Mesothelial cell of epicardium (in vitro differentiated cells): ENCODE data around the gene MAP1LC3B2. TPM values are rescaled to one million over a fixed set of nuclear protein-coding genes. Genes with fewer than 3 reads are reported as not detected.

ENCODE experiments used
- DNase-seq, 2 experiments: peaks; one replicate each; pipeline ENCODE4 v3.0.0; 2021; ENCODE audit warnings: low spot score in 2 of 2; ENCODE audit not compliant: unreplicated experiment in 2 of 2
- H3K27ac Mint-ChIP-seq: 2 replicates; pipeline ENCODE4 v1.8.0; 2021; ENCODE audit warnings: mixed read lengths
- H3K27me3 Mint-ChIP-seq: 2 replicates; pipeline ENCODE4 v1.8.0; 2021; ENCODE audit warnings: low read depth, mixed read lengths
- H3K36me3 Mint-ChIP-seq: 2 replicates; pipeline ENCODE4 v1.8.0; 2021; ENCODE audit warnings: mixed read lengths
- H3K4me1 Mint-ChIP-seq: 2 replicates; pipeline ENCODE4 v1.8.0; 2021; ENCODE audit warnings: mixed read lengths
- H3K4me3 Mint-ChIP-seq: 2 replicates; pipeline ENCODE4 v1.8.0; 2021; ENCODE audit warnings: mild to moderate bottlenecking, moderate library complexity, mixed read lengths
- H3K9me3 Mint-ChIP-seq: 2 replicates; pipeline ENCODE4 v1.8.0; 2021; ENCODE audit warnings: mixed read lengths
- CTCF ChIP-seq: fragments of 200-600 bp; sonication (generic); IDR thresholded peaks from one replicate; pipeline ENCODE4 v1.5.0; 2021; ENCODE audit warnings: antibody characterized with exemption; ENCODE audit not compliant: unreplicated experiment
- total RNA-seq: library from RNA; stranded (reverse); gene quantifications from 3 replicates; pipeline ENCODE4 v1.2.1, GENCODE V29; 2021

MAP1LC3B2 gene
- total RNA-seq, 1 donor from 2014 or later = 4.5 TPM

DNA sequence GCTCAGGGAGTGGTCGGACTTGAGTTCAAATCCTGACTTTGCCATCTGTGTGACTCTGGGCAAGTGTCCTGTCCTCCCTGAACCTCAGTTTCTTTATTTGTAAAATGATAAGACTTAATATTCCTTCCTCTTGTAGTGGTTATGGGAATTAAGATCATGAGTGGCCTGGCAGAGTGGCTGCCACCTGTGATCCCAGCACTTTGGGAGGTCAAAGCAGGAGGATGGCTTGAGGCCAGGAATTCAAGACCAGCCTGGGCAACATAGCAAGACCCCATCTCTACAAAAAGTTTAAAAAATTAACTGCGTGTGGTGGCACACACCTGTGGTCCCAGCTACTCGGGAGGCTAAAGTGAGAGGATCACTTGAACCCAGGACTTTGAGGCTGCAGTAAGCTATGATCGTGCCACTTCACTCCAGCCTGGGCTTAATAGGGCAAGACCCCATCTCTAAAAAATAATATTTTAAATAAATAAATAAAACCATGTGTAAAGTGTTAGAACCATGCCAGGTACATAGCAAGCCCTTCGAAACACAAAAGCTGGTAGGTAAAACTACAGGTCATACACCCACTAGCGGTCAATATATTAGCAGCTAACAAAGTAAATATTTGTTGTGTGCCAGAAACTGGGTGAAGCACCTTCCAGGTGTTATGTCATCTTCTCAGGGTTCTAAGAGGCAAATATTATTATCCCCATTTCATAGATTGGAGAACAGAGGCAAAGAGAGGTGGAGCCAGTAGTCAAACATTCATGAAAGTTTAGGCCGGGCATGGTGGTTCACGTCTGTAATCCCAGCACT is 17.4 kb upstream of the MAP1LC3B2 start:
- TF ChIP-seq CTCF = no peak

GRCh38 chr12:116542345-116542956 is 16.7 kb upstream of the MAP1LC3B2 start:
- H3K4me1 Mint-ChIP-seq = peaks cover 38% of the 10 kb centered on the region
- no peaks in the 10 kb centered on the region for H3K36me3 Mint-ChIP-seq
- no peak for TF ChIP-seq CTCF
- no peak overlapping the region for H3K27ac Mint-ChIP-seq
- H3K4me3 Mint-ChIP-seq = no peak overlapping the region
- no peak for DNase-seq
- no peaks in the 10 kb centered on the region for H3K9me3 Mint-ChIP-seq
- H3K27me3 Mint-ChIP-seq = no peaks in the 10 kb centered on the region

More for the DNA sequence above, 17.4 kb upstream of the MAP1LC3B2 start:
- H3K27ac Mint-ChIP-seq = no peak overlapping the region
- H3K4me1 Mint-ChIP-seq = peaks cover 38% of the 10 kb centered on the region
- no peaks in the 10 kb centered on the region for H3K36me3 Mint-ChIP-seq
- H3K4me3 Mint-ChIP-seq = no peak overlapping the region
- H3K9me3 Mint-ChIP-seq = no peaks in the 10 kb centered on the region
- no peaks in the 10 kb centered on the region for H3K27me3 Mint-ChIP-seq
- DNase-seq = no peak

DNA sequence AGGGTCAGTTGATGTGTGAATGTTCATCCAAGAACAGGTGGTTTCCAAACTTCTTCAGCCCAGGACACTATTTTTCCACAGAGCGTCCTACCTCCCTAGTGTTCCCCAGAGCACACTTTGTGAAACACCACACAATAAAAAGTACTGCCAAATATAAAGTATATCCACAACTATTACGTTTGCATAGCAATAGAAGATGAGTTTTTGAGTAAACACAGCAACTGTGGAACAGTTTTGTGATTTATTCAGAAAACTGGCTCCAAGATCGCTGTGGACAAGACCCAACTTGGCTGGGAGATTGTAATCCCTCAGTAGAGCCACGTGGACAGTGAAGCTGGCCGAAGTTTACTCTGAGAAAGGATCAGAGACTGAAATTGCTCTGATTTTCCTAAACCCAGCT is 14.5 kb upstream of the MAP1LC3B2 start:
- Mint-ChIP-seq H3K9me3 (no peaks in the 10 kb centered on the region), H3K27me3 (no peaks in the 10 kb centered on the region), H3K27ac (no peak overlapping the region), H3K4me3 (no peak overlapping the region), H3K4me1 (peaks cover 36% of the 10 kb centered on the region), H3K36me3 (no peaks in the 10 kb centered on the region)
- no peak for DNase-seq
- no peak for TF ChIP-seq CTCF

DNA sequence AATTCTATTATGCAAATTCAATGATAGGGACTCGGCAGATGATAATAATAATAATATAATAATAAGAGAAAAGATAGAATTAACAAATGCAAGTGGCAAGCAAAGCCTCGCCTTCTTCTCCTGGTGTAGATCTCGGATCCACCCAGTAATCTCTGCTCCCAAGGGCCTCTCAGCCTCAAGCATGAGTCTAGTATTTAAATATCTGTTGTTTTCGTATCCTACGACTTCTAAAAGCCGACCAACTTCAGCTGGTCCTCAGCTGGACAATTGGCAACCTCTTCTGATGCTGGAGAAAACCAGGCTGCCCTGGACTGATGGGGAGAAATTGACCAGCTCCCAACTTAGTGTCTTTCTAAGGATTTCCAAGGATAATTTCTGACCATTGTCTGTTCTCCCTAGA is 14.0 kb upstream of the MAP1LC3B2 start:
- no peak overlapping the region for H3K4me3 Mint-ChIP-seq
- H3K27me3 Mint-ChIP-seq = no peaks in the 10 kb centered on the region
- no peak for TF ChIP-seq CTCF
- no peaks in the 10 kb centered on the region for H3K36me3 Mint-ChIP-seq
- H3K9me3 Mint-ChIP-seq = no peaks in the 10 kb centered on the region
- no peak for DNase-seq
- H3K27ac Mint-ChIP-seq = no peak overlapping the region
- H3K4me1 Mint-ChIP-seq = peaks cover 31% of the 10 kb centered on the region

DNA sequence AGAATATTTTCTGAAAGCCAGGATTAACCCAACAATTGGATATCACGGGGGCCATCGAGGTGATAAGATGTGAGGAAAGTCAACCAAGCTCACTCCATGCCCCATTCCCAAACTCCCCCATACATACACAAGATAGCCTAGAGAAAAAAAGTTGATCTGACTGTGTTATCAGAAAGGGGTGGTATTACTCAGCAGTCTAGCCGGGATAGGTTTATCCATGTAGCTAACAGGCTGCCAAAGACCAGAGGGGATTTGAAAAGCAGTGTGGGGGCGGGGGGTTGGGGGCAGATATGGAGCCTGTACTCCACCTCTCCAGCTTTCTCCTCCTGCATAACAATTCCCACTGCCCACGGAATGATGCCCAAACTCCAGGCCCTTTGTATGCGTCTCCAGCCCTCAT is 13.2 kb upstream of the MAP1LC3B2 start:
- no peaks in the 10 kb centered on the region for H3K36me3 Mint-ChIP-seq
- no peak for TF ChIP-seq CTCF
- no peak overlapping the region for H3K27ac Mint-ChIP-seq
- H3K27me3 Mint-ChIP-seq = no peaks in the 10 kb centered on the region
- no peaks in the 10 kb centered on the region for H3K9me3 Mint-ChIP-seq
- H3K4me3 Mint-ChIP-seq = no peak overlapping the region
- no peak for DNase-seq
- H3K4me1 Mint-ChIP-seq = peaks cover 25% of the 10 kb centered on the region
